Stomach (tissue), 4 donors: Measurements from ENCODE around the gene SCNN1B.

Experiments used
- CTCF ChIP-seq, 7 experiments: fragments of 450-650 bp in 4 of 7; fragments of 200-600 bp in 3 of 7; sonication (generic) in 3 of 7; IDR thresholded peaks; one replicate each; pipeline ENCODE4 v1.5.1; 2016 to 2019; ENCODE audit warnings: antibody characterized with exemption in 7 of 7, control low read depth in 2 of 7, mild to moderate bottlenecking in 1 of 7
- EP300 ChIP-seq: sonication (generic); formaldehyde crosslinking; IDR thresholded peaks from one replicate; pipeline ENCODE4 v1.6.1; 2017; ENCODE audit warnings: antibody characterized with exemption
- POLR2A ChIP-seq, 4 donors: fragments of 450-650 bp; IDR thresholded peaks; one replicate each; pipeline ENCODE4 v1.6.1; 2016; ENCODE audit warnings: antibody characterized with exemption in 4 of 4, control low read depth in 2 of 4, mild to moderate bottlenecking in 1 of 4, moderate library complexity in 1 of 4
- POLR2AphosphoS5 ChIP-seq, 3 donors: sonication (generic); formaldehyde crosslinking; IDR thresholded peaks; one replicate each; pipeline ENCODE4 v1.6.1; 2016; ENCODE audit warnings: antibody characterized with exemption in 3 of 3

- TF ChIP-seq POLR2A (IDR thresholded peaks at IDR 0.05) (no peak), CTCF (IDR thresholded peaks at IDR 0.05) (no peak), POLR2AphosphoS5 (IDR thresholded peaks at IDR 0.05) (no peak), EP300 (no peak)
These were observed 19.5 kb upstream of the SCNN1B start for GRCh38 chr16:23282568-23282967.
